HG03039 (cell line): Measurements from ENCODE around the gene ADARB1.
"Not testable (repeated sequence)": the region's sequence is repeated elsewhere in the genome, so short reads cannot be mapped to it uniquely, and the experiment has no call there.

Experiments
- ATAC-seq: cut with Tn5 transposase; IDR thresholded peaks from one replicate; pipeline ENCODE4 v1.9.1; 2021; ENCODE audit warnings: mild to moderate bottlenecking, moderate library complexity; ENCODE audit not compliant: unreplicated experiment

The ADARB1 gene

DNA sequence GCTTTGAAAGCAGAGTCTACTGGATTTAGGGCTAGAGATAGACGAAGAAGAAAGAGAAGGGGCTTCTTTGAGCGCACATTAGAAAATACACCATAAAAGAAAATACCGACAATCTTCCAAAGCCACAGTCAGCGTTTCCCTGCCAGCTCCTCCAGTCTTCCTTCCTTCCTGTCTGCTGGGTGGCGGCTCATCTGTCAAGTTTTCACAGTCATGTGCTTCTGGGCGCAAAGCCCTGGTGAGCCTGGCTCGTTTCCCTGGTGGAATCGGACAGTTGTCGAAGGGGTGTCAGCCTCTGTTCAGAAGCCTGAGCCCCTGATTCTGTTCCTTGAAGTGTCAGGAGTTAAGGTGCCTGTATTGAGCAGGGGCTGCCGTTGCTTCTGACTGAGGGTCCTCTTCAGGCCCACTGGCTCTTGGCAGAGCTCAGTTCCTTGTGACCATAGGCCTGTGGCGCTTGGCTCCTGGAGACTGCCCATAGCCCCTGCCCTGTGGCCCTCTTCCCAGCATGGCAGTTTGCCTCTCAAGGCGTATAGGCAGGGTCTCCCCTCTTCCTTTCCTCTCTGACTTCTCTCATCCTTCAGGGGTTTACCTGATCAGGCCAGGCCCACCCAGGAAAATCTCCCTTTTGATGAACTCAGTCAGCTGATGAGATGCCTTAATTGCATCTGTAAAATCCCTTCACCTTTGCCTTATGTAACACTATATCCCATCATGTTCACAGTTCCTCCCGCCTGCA, 58.6 kb downstream of the ADARB1 start:
- no peak for ATAC-seq

- ATAC-seq = not testable (repeated sequence)
Measured at GRCh38 chr21:45133574-45134278, 59.3 kb downstream of the ADARB1 start.

DNA sequence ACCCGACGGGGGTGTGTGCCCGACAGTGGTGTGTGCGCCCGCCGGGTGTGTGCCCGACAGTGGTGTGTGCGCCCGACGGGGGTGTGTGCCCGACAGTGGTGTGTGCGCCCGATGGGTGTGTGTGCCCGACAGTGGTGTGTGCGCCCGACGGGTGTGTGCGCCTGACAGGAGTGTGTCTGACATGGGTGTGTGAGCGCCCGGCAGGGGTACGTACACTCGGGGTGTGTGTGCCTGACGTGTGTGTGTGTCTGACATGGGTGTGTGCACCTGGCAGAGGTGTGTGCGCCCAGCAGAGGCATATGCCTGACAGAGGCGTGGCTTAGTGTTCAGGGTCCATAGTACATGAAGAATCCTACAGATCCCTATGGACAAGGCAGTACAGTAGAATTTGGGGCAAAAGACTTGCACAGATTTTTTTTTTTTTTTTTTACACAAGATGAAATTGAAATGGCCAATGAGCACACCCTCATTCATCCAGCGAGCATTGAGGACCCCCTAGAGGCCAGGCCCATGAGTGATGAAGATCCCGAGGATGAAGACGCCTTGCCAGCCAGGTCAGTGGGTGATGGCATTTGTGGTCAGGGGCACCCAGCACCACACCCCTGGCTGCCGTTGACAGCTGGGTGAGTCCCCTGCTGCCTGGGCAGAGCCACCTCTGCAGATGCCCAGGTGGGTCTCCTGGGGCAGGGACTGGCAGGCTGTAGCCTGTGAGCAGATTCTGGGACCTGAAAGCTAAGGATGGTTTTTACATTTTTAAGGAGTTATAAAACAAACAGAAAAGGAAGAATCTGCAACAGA, 60.1 kb downstream of the ADARB1 start:
- no peak for ATAC-seq

DNA sequence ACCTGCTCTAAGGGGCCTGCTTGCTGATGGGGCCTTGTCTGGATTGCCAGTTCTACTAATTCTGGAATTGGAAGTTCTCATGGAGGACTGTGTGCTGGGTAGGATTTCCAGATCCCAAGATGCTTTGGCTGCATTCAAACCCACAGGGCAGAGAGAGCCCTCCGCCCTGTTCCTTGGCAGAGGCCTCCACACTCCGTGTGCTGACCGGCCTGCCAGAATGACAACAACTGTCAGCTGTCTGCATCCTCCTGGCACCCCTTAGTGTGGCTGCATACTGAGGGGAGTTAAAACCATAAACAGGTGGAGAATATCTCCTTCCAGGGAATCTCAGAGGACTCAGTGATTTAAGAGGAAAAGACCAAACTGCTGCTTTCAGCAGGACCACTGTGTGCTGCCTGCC, 60.7 kb downstream of the ADARB1 start:
- ATAC-seq = no peak

- no peak for ATAC-seq
Measured at GRCh38 chr21:45135868-45136267, 61.5 kb downstream of the ADARB1 start.

DNA sequence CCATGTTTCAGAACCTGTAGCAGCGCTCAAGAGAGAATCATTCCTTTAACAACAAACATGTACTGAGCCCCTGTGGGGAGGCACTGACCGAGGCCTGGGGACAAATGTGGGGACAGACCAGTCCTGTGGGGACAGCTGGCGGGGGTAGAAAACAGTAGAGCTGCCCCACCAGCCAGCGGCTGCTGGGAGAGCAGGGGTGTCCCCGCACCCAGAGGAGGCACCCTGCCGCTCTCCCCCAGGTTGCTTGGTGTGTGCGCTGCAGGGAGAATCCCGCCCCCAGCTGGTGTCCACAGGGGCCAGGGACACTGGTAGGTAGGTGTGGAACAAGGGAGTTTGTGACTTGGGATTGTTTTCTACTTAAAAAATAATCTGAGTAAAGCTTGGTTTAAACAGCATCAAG, 62.1 kb downstream of the ADARB1 start:
- no peak for ATAC-seq

DNA sequence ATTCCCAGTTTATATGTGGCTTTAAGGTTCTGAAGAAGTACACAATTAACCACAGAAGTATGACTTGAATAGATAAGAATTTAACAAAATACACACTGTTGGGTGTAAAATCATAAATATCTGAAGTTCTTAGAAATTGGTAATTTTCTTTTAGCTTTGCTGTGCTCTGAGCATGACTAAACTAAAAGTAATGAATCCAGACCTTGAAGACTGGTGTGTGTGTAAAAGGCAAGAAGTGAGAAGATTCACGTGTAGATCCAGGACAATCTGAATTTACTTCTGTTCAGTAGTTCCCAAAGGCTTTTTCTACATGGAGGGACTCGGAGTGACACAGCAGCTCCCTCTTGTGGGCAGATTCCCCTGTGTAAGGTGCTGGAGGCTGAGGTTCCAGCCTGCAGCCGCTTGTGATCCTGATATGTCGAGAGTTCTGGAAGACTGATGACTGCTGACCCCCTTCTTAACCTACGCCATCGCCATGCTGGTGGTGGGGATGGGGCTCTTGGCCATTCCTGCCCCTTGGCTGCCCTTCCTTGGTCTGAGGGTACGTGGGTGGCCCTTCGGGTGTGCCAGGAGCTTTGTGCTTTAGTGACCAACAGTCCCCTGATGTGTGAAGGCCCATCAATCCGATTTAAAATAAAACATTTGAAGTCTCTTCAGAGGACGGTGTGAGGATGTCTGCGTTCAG, 62.7 kb downstream of the ADARB1 start:
- ATAC-seq = no peak

DNA sequence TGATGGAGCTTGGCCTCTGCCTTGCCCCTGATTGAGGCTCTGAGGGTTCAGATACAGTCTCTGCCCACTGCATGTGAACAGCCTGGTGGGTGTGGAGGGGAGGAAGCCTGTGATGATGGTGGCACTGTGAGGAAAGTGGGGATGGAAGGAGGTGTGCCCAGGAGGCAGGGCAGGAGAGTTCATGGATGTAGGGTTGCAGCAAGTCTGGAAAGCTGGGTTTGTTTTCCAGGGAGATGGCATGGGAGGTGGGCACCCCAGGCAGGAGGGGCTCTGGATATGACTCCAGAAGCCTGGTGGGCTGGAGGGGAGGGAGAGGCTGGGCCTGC, 63.2 kb downstream of the ADARB1 start:
- no peak for ATAC-seq

GRCh38 chr21:45138199-45139002, 64.0 kb downstream of the ADARB1 start:
- no peak for ATAC-seq

DNA sequence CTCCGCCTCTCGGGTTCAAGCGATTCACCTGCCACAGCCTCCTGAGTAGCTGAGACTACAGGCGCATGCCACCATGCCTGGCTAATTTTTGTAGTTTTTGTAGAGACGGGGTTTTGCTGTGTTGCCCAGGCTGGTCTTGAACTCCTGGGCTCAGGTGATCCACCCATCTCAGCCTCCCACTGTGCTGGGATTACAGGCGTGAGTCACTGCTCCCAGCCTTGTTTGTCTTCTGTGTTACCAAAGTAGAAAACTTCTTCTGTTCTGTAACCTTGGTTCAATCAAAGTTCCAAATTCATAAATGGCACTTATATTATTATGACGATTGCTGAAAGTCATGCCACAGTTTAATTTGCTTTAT, 64.6 kb downstream of the ADARB1 start:
- ATAC-seq = not testable (repeated sequence)

DNA sequence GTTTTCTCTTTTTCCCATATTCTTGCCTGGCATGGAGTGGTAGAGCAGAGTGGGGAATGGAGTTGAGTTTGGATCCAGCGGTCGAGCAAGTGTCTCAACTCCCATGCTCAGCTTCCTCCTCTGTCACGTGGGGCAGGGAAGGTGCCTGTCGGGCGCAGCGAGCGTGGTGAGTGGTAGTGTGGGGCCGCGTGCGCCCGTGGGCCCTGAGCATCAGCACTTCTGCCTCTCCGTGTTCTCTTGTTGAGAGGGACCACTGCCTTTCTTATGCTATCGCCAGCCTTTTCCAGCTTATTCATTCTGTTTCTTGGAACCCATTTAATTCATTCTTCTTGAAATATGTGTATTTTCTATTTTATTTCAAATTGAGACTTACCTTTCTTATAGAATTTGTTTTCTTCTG, 65.1 kb downstream of the ADARB1 start:
- ATAC-seq = no peak

DNA sequence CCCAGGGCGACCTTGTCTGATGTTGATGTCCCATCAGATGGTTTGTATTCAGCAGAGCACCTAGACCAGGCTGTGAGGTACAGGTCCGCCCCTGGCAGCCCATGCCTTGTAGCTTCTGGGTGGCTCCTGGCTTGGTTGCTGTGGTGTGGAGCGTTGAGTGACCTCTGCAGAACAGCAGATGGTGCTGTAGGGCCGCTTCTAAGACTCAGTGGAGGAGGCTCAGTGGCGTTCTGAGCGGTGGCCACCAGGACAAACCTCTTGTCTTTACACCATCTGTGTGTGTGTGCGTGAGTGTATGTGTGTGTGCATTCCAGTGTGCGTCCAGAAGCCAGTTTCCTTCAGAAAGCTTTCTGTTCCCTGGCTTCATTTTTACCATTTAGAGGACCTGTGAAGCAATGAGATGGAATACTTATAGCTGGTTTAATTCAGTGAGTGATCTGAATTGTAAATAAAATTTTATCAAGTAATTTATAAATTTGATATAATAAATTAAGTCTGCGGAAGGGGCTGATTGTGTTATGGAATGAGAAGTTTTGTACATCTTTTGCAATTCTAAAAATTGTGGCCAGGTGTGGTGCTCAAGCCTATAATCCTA, 66.1 kb downstream of the ADARB1 start:
- ATAC-seq = no peak

DNA sequence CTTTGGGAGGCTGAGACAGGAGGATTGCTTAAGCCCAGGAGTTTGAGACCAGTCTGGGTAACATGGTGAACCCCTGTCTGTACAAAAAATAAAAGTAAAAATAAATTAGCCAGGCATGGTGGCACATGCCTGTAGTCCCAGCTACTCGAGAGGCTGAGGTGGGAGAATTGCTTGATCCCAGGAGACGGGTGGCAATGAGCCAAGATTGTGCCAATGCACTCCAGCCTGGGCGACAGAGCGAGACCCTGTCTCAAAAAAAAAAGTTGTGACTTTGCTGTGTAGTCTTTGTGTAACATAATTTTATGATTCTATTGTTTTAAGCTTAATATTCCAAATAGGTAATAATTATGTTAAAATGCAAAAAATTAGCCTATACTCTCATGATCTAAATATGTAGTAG, 66.6 kb downstream of the ADARB1 start:
- not testable (repeated sequence) for ATAC-seq

- ATAC-seq = no peak
Measured at GRCh38 chr21:45141507-45141906, 67.1 kb downstream of the ADARB1 start.

GRCh38 chr21:45142469-45143308, 68.3 kb downstream of the ADARB1 start:
- ATAC-seq = no peak

DNA sequence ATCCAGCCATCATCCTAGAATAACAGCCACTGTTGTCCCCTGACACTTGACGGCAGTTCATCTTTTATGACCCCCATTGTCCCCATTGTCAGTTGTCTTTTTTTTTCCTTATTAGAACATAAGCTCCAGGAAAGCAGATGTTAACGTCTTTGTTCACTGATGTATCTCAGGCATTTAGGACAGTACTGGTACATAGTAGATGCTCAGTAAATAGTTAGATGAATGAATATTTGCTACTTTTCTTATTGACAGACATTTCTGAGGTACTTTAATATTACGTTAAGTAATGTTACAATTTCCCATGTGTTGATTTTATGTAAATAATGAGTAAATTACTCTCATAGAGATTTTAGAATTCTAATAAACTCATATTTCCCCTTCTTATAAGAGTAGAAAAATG, 69.5 kb downstream of the ADARB1 start:
- no peak for ATAC-seq

- ATAC-seq = no peak
Measured at GRCh38 chr21:45145146-45145545, 70.8 kb downstream of the ADARB1 start.

DNA sequence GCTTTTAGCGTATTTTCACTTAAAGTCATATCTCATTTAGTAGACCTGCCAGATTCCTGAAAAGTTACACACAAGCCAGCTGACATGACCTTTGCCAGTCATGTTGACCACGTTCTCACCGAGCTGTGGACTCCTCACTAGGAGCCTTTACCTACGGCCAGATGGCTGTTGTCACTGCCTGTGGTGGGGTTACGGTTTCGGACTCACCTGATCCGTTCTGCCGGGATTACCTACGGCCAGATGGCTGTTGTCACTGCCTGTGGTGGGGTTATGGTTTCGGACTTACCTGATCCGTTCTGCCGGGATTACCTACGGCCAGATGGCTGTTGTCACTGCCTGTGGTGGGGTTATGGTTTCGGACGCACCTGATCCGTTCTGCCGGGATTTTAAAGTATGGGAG, 71.5 kb downstream of the ADARB1 start:
- not testable (repeated sequence) for ATAC-seq

- no peak for ATAC-seq
Measured at GRCh38 chr21:45146306-45146705, 71.9 kb downstream of the ADARB1 start.
